SK-N-SH (cell line): ENCODE measurements around the gene HOXA2. TPM values are rescaled to one million over a fixed set of nuclear protein-coding genes. Genes with fewer than 3 reads are reported as not detected.

Experiments used
- CTCF ChIA-PET: fragments of 300-600, 350-600 bp; formaldehyde crosslinking; extraction: SDS; loops from one replicate; lab custom pipeline; 2021; lab: Yijun Ruan, JAX
- POLR2A ChIA-PET: fragments of 350-600 bp; sonication (Branson Sonifier 250); formaldehyde crosslinking; extraction: SDS; loops from one replicate; lab custom pipeline; 2020; ENCODE audit warnings: antibody characterized with exemption, inconsistent platforms; lab: Yijun Ruan, JAX
- DNase-seq: peaks from one replicate; pipeline ENCODE4 v3.0.0; 2012
- H2AFZ ChIP-seq: fragments of 200-600 bp; sonication (generic); 2 replicates; pipeline ENCODE4 v1.8.1; 2016; ENCODE audit warnings: antibody characterized with exemption, mild to moderate bottlenecking, low read depth
- H3F3A ChIP-seq: fragments of 200-600 bp; sonication (generic); replicated peaks from 2 replicates; pipeline ENCODE3; 2016; ENCODE audit warnings: antibody characterized with exemption, mild to moderate bottlenecking; ENCODE audit not compliant: insufficient read depth
- H3K27ac ChIP-seq, 2 experiments: fragments of 200-500 bp in 1 of 2; fragments of 200-600 bp in 1 of 2; sonication (Bioruptor generic) in 1 of 2; sonication (generic), shearing (Covaris generic) in 1 of 2; 2 replicates each; pipeline versions ENCODE4 v1.5.1 to v1.6.1; 2014 to 2016; ENCODE audit warnings: low read depth in 2 of 2, inconsistent platforms in 1 of 2, low read length in 1 of 2, mild to moderate bottlenecking in 1 of 2, mixed read lengths in 1 of 2
- H3K27me3 ChIP-seq: fragments of 200-600 bp; sonication (generic), shearing (Covaris generic); 2 replicates; pipeline ENCODE4 v1.6.1; 2016; ENCODE audit warnings: mixed run types; ENCODE audit not compliant: insufficient read depth
- H3K36me3 ChIP-seq, 2 experiments: fragments of 200-500 bp in 1 of 2; fragments of 200-600 bp in 1 of 2; sonication (Bioruptor generic) in 1 of 2; sonication (generic) in 1 of 2; replicated peaks in 1 of 2; 2 replicates each; pipeline versions ENCODE3 to v1.5.1; 2014 to 2016; ENCODE audit warnings: low read length in 1 of 2, mild to moderate bottlenecking in 1 of 2; ENCODE audit not compliant: insufficient read depth in 2 of 2, control insufficient read depth in 1 of 2
- H3K4me1 ChIP-seq, 2 experiments: fragments of 200-500 bp in 1 of 2; fragments of 200-600 bp in 1 of 2; sonication (Bioruptor generic) in 1 of 2; sonication (generic), shearing (Covaris generic) in 1 of 2; 2 replicates each; pipeline versions ENCODE4 v1.5.1 to v1.6.1; 2014 to 2016; ENCODE audit warnings: low read depth in 1 of 2, low read length in 1 of 2, mixed run types in 1 of 2; ENCODE audit not compliant: insufficient read depth in 2 of 2, control insufficient read depth in 1 of 2
- H3K4me2 ChIP-seq: fragments of 200-600 bp; sonication (generic), shearing (Covaris generic); 2 replicates; pipeline ENCODE4 v1.6.1; 2017; ENCODE audit warnings: mixed run types
- H3K4me3 ChIP-seq, 2 experiments: fragments of 200-500 bp in 1 of 2; fragments of 200-600 bp in 1 of 2; sonication (Bioruptor generic) in 1 of 2; sonication (generic), shearing (Covaris generic) in 1 of 2; 2 replicates each; pipeline versions ENCODE4 v1.5.1 to v1.8.1; 2014 to 2016; ENCODE audit warnings: low read depth in 2 of 2, inconsistent platforms in 1 of 2, low read length in 1 of 2, mild to moderate bottlenecking in 1 of 2, mixed read lengths in 1 of 2, moderate library complexity in 1 of 2
- H3K79me2 ChIP-seq: fragments of 200-600 bp; sonication (generic); 2 replicates; pipeline ENCODE4 v1.8.1; 2017; ENCODE audit warnings: mild to moderate bottlenecking; ENCODE audit not compliant: insufficient read depth
- H3K9ac ChIP-seq: fragments of 200-600 bp; sonication (generic); 2 replicates; pipeline ENCODE4 v1.6.1; 2017; ENCODE audit warnings: mixed run types
- H3K9me2 ChIP-seq: fragments of 200-600 bp; sonication (generic); 2 replicates; pipeline ENCODE4 v1.6.1; 2017; ENCODE audit warnings: mixed run types
- H3K9me3 ChIP-seq: fragments of 200-600 bp; sonication (generic); 2 replicates; pipeline ENCODE4 v1.6.1; 2017; ENCODE audit warnings: mixed run types, mild to moderate bottlenecking, moderate library complexity
- H4K20me1 ChIP-seq: fragments of 200-600 bp; sonication (generic); 2 replicates; pipeline ENCODE4 v1.6.1; 2017; ENCODE audit warnings: mild to moderate bottlenecking, mixed run types; ENCODE audit not compliant: insufficient read depth
- CHD2 ChIP-seq: fragments of 150-350 bp; IDR thresholded peaks from 2 replicates; pipeline ENCODE4 v1.6.1; 2018; ENCODE audit warnings: low read length; ENCODE audit not compliant: partially characterized antibody
- ELF1 ChIP-seq: IDR thresholded peaks from 2 replicates; pipeline ENCODE4 v1.4.0; 2012
- EP300 ChIP-seq, 2 experiments: IDR thresholded peaks; 2 replicates each; pipeline versions ENCODE4 v1.4.0 to v1.6.1; 2012; ENCODE audit warnings: borderline replicate concordance in 1 of 2, low read depth in 1 of 2, low read length in 1 of 2
- FOSL2 ChIP-seq: IDR thresholded peaks from 2 replicates; pipeline ENCODE4 v1.4.0; 2012; ENCODE audit warnings: low read depth, mild to moderate bottlenecking, moderate library complexity, borderline replicate concordance
- FOXM1 ChIP-seq: IDR thresholded peaks from 2 replicates; pipeline ENCODE4 v1.4.0; 2012; ENCODE audit warnings: low read depth, mild to moderate bottlenecking
- GABPA ChIP-seq: IDR thresholded peaks from 2 replicates; pipeline ENCODE4 v1.4.0; 2012; ENCODE audit warnings: low read depth, mild to moderate bottlenecking
- GATA2 ChIP-seq: sonication (generic); formaldehyde crosslinking; IDR thresholded peaks from 2 replicates; pipeline ENCODE4 v1.5.0; 2020; ENCODE audit warnings: mild to moderate bottlenecking, missing genetic modification reagents
- JUND ChIP-seq: IDR thresholded peaks from 2 replicates; pipeline ENCODE4 v1.4.0; 2012
- MEF2A ChIP-seq: IDR thresholded peaks from 2 replicates; pipeline ENCODE4 v1.4.0; 2012; ENCODE audit warnings: low read depth, borderline replicate concordance
- MXI1 ChIP-seq: IDR thresholded peaks from 2 replicates; pipeline ENCODE4 v1.6.1; 2012; ENCODE audit warnings: mild to moderate bottlenecking, low read depth, low read length, improper control_type of control experiment
- POLR2AphosphoS5 ChIP-seq: IDR thresholded peaks from 2 replicates; pipeline ENCODE4 v1.6.1; 2012; ENCODE audit warnings: low read depth, low read length
- RAD21 ChIP-seq: IDR thresholded peaks from 2 replicates; pipeline ENCODE4 v1.6.1; 2012; ENCODE audit warnings: mild to moderate bottlenecking, low read length
- RCOR1 ChIP-seq: fragments of 150-350 bp; IDR thresholded peaks from 2 replicates; pipeline ENCODE4 v1.6.1; 2017; ENCODE audit warnings: antibody characterized with exemption, low read length
- RXRA ChIP-seq: IDR thresholded peaks from 2 replicates; pipeline ENCODE4 v1.4.0; 2012; ENCODE audit warnings: low read depth, mild to moderate bottlenecking, borderline replicate concordance
- SIN3A ChIP-seq: IDR thresholded peaks from 2 replicates; pipeline ENCODE4 v1.6.1; 2012; ENCODE audit warnings: low read depth, mild to moderate bottlenecking, low read length, moderate library complexity, borderline replicate concordance
- TCF12 ChIP-seq: IDR thresholded peaks from 2 replicates; pipeline ENCODE4 v1.4.0; 2012
- TEAD4 ChIP-seq: IDR thresholded peaks from 2 replicates; pipeline ENCODE4 v1.4.0; 2012; ENCODE audit warnings: mild to moderate bottlenecking, borderline replicate concordance; ENCODE audit not compliant: insufficient read depth
- YY1 ChIP-seq: IDR thresholded peaks from 2 replicates; pipeline ENCODE4 v1.4.0; 2012; ENCODE audit warnings: low read depth, mild to moderate bottlenecking
- WGBS: methylation state at CpG from one replicate; pipeline ENCODE4 v1.1.6; 2017; ENCODE audit warnings: low lambda C conversion rate; 5-methylcytosine and 5-hydroxymethylcytosine counted together
- polyA plus RNA-seq, 3 experiments: library from polyadenylated mRNA; depleted of rRNA; stranded (reverse); fragments of >200 nt; gene quantifications; 2 replicates each; pipeline ENCODE4 v1.2.3, GENCODE V29; 2012
- TF ChIP-seq, protein P1 (sequence below): fragments of 200-600 bp; sonication (generic); IDR thresholded peaks from 2 replicates; pipeline ENCODE4 v1.6.1; 2017; ENCODE audit warnings: antibody characterized with exemption, mild to moderate bottlenecking, moderate library complexity
- TF ChIP-seq, protein P2 (sequence below): IDR thresholded peaks from 2 replicates; pipeline ENCODE4 v1.4.0; 2012; ENCODE audit warnings: low read depth, borderline replicate concordance

Gene HOXA2
- polyA plus RNA-seq, 1 of the 3 experiments (the other 2 are of a cell fraction) = not detected

GRCh38 chr7:27064661-27065060 is 37.8 kb downstream of the HOXA2 start:
- 13% methylated on average over 2 of the region's 2 CpGs for WGBS
- Histone ChIP-seq H3K27ac (no peak overlapping the region), H3K4me1 (no peaks in the 10 kb centered on the region), H3K79me2 (no peaks in the 10 kb centered on the region), H3K9me3 (no peaks in the 10 kb centered on the region), H3K27me3 (peaks cover 35% of the 10 kb centered on the region), H3K36me3 (no peaks in the 10 kb centered on the region), H2AFZ (no peak overlapping the region), H3K4me2 (no peak overlapping the region), H3K9ac (no peak overlapping the region), H4K20me1 (no peaks in the 10 kb centered on the region), H3K4me3 (no peak overlapping the region), H3K9me2 (no peaks in the 10 kb centered on the region), H3F3A (no peaks in the 10 kb centered on the region)
- ChIA-PET CTCF (no interaction called here), POLR2A (no interaction called here)
- TF ChIP-seq YY1 (no peak), JUND (no peak), RCOR1 (no peak), RXRA (no peak), ELF1 (no peak), POLR2AphosphoS5 (no peak), FOXM1 (no peak)
- TF ChIP-seq, protein P1, sequence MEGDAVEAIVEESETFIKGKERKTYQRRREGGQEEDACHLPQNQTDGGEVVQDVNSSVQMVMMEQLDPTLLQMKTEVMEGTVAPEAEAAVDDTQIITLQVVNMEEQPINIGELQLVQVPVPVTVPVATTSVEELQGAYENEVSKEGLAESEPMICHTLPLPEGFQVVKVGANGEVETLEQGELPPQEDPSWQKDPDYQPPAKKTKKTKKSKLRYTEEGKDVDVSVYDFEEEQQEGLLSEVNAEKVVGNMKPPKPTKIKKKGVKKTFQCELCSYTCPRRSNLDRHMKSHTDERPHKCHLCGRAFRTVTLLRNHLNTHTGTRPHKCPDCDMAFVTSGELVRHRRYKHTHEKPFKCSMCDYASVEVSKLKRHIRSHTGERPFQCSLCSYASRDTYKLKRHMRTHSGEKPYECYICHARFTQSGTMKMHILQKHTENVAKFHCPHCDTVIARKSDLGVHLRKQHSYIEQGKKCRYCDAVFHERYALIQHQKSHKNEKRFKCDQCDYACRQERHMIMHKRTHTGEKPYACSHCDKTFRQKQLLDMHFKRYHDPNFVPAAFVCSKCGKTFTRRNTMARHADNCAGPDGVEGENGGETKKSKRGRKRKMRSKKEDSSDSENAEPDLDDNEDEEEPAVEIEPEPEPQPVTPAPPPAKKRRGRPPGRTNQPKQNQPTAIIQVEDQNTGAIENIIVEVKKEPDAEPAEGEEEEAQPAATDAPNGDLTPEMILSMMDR = no peak
- DNase-seq = no peak

GRCh38 chr7:27064159-27064558 is 38.3 kb downstream of the HOXA2 start:
- CTCF ChIA-PET = no interaction called here

DNA sequence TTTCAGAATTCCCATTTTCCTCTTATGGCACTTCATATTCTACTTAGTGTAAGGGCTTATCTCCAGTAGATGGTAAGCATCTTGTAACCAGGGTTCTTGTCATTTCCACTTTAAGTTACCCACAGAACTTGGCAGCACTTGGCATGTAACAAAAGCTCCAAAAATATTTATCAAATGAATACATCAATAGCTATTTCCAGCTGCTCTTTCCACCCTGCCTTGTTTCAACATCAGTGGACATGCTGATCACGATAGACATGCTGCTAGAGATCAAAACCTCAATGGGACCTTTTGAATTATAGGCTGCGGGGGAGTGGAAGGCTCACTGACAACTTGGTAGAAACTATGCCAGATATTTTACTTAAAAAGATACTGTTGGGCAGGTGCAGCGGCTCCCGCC is 39.5 kb downstream of the HOXA2 start:
- 22% methylated on average over 4 of the region's 4 CpGs for WGBS
- no peaks in the 10 kb centered on the region for H3K9me2 ChIP-seq
- ChIA-PET CTCF (no interaction called here), POLR2A (no interaction called here)
- H3K9me3 ChIP-seq = no peaks in the 10 kb centered on the region
- 0 out of 2 replicates have a peak, but pooled peaks cover 2% of the 10 kb centered on the region for H4K20me1 ChIP-seq
- H3F3A ChIP-seq = no peaks in the 10 kb centered on the region
- no peak overlapping the region for H3K4me2 ChIP-seq
- H3K27ac ChIP-seq = no peak overlapping the region
- no peak for DNase-seq
- H3K79me2 ChIP-seq = no peaks in the 10 kb centered on the region
- no peak overlapping the region for H3K4me3 ChIP-seq
- no peak overlapping the region for H2AFZ ChIP-seq
- H3K36me3 ChIP-seq = no peaks in the 10 kb centered on the region
- no peaks in the 10 kb centered on the region for H3K4me1 ChIP-seq
- peaks cover 20% of the 10 kb centered on the region; the same call in 1 of the 2 replicates for H3K27me3 ChIP-seq
- no peak overlapping the region for H3K9ac ChIP-seq
- TF ChIP-seq MXI1 = no peak
- no peak for TF ChIP-seq RXRA
- no peak for TF ChIP-seq JUND
- no peak for TF ChIP-seq SIN3A
- TF ChIP-seq EP300 (IDR thresholded peaks at IDR 0.05; ENCODE audit: borderline replicate concordance in 1 of 2, low read depth in 1 of 2, low read length in 1 of 2) = no peak
- no peak for TF ChIP-seq GATA2 (CRISPR knock-in tag)
- TF ChIP-seq, protein P1 = no peak
- no peak for TF ChIP-seq TCF12
- TF ChIP-seq CHD2 = no peak
- no peak for TF ChIP-seq MEF2A
- TF ChIP-seq TEAD4 = no peak
- TF ChIP-seq, protein P2, sequence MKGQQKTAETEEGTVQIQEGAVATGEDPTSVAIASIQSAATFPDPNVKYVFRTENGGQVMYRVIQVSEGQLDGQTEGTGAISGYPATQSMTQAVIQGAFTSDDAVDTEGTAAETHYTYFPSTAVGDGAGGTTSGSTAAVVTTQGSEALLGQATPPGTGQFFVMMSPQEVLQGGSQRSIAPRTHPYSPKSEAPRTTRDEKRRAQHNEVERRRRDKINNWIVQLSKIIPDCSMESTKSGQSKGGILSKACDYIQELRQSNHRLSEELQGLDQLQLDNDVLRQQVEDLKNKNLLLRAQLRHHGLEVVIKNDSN = no peak
- TF ChIP-seq POLR2AphosphoS5 = no peak

More at GRCh38 chr7:27064159-27064558, 38.3 kb downstream of the HOXA2 start:
- Histone ChIP-seq H3K27me3 (peaks cover 32% of the 10 kb centered on the region), H3K4me3 (no peak overlapping the region), H3K9me3 (no peaks in the 10 kb centered on the region), H3K36me3 (no peaks in the 10 kb centered on the region), H3K4me2 (no peak overlapping the region), H3K4me1 (no peaks in the 10 kb centered on the region), H3K9ac (no peak overlapping the region), H3K9me2 (no peaks in the 10 kb centered on the region), H4K20me1 (0 out of 2 replicates have a peak, but pooled peaks cover 2% of the 10 kb centered on the region), H3K79me2 (no peaks in the 10 kb centered on the region), H3F3A (no peaks in the 10 kb centered on the region), H3K27ac (no peak overlapping the region), H2AFZ (no peak overlapping the region)
- WGBS = 12% methylated on average over 2 of the region's 2 CpGs
- no peak for TF ChIP-seq FOSL2
- no peak for TF ChIP-seq GABPA
- TF ChIP-seq RAD21 = no peak
- POLR2A ChIA-PET = no interaction called here
- no peak for DNase-seq
